Stimulated activated CD8-positive, alpha-beta memory T cell treated with anti-CD3 and anti-CD28 coated beads, Interleukin-12 subunit alpha, Interleukin-12 subunit beta, amount 100 ng/mL, for 24 hours (primary cell): ENCODE results near the gene DNAJB6.

Source experiments
- DNase-seq: peaks from one replicate; pipeline ENCODE4 v3.0.0-alpha.2; 2020; ENCODE audit errors: extremely low read depth

Gene DNAJB6

DNA sequence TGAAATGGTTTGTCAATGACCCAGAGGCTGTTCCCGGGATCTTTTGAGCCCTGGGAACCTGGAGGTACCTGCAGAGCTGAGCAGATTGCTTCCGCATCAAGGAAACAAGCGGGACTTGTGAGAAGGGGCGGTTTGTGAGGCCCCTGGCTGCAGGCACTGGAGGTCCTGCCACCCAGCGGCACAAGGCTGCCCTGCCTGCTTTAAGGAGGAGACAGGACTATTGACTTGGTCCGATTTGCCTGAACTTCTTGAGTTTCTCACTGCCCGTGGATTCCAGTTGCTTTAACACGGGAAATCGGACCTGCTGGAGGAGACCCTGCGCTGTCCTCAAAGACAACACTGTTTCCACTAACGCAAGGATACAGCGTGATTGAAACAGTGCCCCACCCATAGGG lies 130.1 kb downstream of the DNAJB6 start:
- DNase-seq = no peak
